Keratinocyte (primary cell): ENCODE results near the gene ZCCHC7.

Experiments used
- EZH2 ChIP-seq: IDR thresholded peaks from one replicate; pipeline ENCODE4 v1.6.1; 2012; ENCODE audit warnings: inconsistent platforms, mild to moderate bottlenecking, low read length, moderate library complexity
- TF ChIP-seq, protein P1 (sequence below), 3 experiments: IDR thresholded peaks in 1 of 3; conservative IDR thresholded peaks in 1 of 3; optimal IDR thresholded peaks in 1 of 3; 2 replicates in 2 of 3; 3 replicates in 1 of 3; pipeline versions ENCODE3 to v1.5.1; 2011; ENCODE audit warnings: low read length in 3 of 3, mild to moderate bottlenecking in 3 of 3, moderate library complexity in 2 of 3, control low read depth in 1 of 3, inconsistent platforms in 1 of 3; ENCODE audit not compliant: insufficient read depth in 2 of 3; ENCODE audit errors: extremely low read depth in 1 of 3

DNA sequence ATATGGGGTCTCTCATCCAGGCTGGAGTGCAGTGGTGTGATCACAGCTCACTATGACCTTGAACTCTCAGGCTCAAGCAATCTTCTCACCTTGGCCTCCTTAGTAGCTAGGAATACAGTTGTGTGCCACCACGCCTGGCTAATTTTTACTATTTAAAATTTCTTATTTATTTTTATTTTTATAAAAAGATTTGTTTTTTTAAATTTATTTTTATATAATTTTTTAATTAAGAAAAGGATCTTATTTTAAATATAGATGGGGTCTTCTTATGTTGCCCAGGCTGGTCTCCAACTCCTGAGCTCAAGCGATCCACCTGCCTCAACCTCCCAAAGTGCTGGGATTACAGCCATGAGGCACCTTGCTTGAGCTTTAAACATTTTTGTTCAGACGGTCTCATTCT is 2.4 kb upstream of the ZCCHC7 start:
- TF ChIP-seq, protein P1, sequence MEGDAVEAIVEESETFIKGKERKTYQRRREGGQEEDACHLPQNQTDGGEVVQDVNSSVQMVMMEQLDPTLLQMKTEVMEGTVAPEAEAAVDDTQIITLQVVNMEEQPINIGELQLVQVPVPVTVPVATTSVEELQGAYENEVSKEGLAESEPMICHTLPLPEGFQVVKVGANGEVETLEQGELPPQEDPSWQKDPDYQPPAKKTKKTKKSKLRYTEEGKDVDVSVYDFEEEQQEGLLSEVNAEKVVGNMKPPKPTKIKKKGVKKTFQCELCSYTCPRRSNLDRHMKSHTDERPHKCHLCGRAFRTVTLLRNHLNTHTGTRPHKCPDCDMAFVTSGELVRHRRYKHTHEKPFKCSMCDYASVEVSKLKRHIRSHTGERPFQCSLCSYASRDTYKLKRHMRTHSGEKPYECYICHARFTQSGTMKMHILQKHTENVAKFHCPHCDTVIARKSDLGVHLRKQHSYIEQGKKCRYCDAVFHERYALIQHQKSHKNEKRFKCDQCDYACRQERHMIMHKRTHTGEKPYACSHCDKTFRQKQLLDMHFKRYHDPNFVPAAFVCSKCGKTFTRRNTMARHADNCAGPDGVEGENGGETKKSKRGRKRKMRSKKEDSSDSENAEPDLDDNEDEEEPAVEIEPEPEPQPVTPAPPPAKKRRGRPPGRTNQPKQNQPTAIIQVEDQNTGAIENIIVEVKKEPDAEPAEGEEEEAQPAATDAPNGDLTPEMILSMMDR (optimal IDR thresholded peaks at IDR 0.05 in 1 of 3, IDR thresholded peaks at IDR 0.05 in 1 of 3, conservative IDR thresholded peaks at IDR 0.05 in 1 of 3; ENCODE audit: extremely low read depth in 1 of 3, insufficient read depth in 2 of 3, low read length in 3 of 3), result no peak
- TF ChIP-seq EZH2, result no peak
